Endometrium (tissue), 2 donors: ENCODE measurements around the gene ADAMTSL1.
"Not testable (repeated sequence)": the region's sequence is repeated elsewhere in the genome, so short reads cannot be mapped to it uniquely, and the experiment has no call there.

Source experiments
- FAIRE-seq: peaks from 2 replicates; lab custom pipeline; 2012; peaks lifted over from hg19 to GRCh38; lab: Jason Lieb, UNC
- donor health status: control.
- donor health status: control.

ADAMTSL1 gene

DNA sequence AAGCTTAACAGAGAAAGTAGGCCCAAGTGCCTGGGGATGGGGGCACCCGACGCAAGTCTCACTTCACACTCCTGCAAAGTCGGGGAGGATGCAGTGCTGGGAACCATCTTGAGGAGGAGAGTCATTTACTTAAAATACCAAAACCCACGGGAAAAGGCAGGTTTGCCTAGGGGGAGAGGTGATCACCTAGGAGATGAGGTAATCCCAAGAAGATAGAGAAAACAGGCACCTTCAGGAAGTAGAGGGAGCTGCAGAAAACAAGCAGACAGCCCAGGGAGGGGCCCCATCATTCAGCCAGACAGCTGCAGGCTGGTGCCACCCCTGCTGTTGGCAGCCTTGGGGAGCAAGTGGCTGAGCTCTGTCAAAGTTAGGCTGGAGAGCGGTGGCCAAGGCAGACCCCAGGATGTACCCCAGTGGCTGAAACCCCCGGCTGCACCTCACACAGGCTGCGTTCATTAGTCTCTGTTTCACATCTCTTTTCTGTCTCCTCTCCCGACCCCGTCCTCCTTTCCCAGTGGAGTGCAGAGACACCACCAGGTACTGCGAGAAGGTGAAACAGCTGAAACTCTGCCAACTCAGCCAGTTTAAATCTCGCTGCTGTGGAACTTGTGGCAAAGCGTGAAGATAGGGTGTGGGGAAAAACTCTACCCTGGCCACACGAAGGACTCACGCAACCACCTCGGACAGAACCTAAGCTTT, 434.1 kb downstream of the ADAMTSL1 start:
- no peak for FAIRE-seq

- FAIRE-seq, result no peak
These were observed 435.4 kb downstream of the ADAMTSL1 start for GRCh38 chr9:18909140-18910018.

DNA sequence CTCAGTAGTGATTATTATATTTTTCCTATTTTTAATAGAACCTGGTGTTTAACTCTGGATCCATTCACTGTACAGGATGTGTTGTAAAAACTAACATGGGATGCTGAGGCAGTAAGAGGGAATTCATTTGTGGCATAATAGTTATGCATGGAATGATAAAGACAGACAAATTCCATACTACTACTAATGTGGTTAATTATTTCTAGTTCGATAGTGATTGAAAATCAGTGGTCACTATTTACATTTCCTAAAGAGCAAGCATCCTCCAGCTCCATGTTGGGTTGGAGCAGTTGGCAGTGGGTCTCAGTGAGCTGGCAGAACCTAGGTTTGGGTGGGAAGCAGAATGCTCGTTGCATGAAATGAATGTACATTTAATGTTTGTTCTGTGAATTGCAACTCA, 436.5 kb downstream of the ADAMTSL1 start:
- no peak for FAIRE-seq

DNA sequence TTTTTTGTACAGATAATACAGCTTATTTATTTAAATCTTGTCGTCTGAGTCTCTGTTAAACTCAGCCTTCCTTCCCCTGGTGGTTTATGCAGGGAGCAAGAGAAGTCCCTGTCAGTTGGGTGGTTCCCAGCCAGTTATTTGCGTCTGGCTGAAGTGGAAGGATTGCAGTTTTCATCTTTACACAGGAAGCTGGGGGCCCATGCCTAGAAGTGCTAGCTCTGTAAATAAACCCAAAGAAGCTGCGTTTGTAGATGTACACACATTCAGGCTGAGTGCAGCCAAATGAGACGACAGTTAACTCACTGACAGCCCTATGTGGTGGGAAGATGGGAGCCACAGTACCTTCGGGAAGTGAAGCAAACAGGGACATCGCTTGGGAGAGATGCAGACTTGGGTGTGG, 437.0 kb downstream of the ADAMTSL1 start:
- no peak for FAIRE-seq

GRCh38 chr9:18911714-18912342, 437.9 kb downstream of the ADAMTSL1 start:
- FAIRE-seq, result no peak

GRCh38 chr9:18920141-18921084, 446.5 kb downstream of the ADAMTSL1 start:
- no peak for FAIRE-seq

DNA sequence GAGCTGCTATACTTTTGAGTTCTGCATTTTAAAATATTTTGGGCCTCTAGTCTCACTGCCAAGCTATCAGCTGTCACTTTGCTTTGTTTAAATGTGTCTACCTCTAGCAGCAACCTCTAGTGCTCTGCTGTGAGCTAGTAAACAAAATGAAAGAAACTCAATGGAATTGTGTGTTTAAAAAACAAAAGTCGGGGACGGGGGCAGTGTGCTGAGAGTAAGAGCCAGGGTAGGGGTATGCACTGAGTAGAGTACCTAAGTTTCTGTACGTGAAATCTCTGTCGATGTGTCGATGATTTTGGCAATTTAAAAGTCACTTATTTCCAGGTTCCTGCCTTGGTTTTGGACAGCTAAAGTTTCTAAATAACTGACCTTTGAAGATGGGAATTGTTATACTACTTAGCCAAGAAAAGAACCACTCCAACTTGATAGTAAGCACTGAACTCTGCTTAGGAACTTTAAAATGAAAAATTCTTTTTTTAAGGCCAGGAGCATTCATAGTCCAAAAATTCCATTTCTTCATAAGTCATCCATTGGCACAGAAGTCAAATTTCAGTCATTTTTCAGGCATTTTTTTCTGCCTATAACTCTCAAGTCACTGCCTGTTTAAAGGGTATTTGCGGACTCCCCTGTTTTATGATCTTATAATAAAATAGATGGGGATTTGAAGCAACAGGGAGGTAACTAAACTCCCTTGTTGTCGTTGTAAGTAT, 447.6 kb downstream of the ADAMTSL1 start:
- FAIRE-seq, result no peak

GRCh38 chr9:18922161-18922885, 448.4 kb downstream of the ADAMTSL1 start:
- no peak for FAIRE-seq

DNA sequence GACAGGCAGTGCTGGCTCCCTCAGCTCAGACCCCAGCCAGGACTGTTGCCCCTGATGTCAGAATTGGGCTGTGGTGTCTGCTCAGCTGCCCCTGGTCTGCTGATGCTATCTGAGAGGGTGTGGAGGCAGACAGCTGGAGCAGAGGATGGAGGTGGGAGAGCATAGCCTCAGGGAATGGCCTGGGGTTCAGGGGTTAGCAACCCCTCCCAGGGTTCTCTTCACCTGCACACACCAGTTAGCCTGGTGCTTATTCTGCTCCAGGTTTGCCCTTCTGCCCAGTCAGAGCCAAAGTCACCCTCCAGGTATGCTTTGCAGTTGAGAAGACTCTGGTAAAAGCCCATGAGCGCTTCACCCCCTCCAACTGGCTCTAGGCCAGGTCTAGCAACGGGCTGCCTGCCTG, 449.2 kb downstream of the ADAMTSL1 start:
- no peak for FAIRE-seq

- FAIRE-seq, result no peak
These were observed 449.9 kb downstream of the ADAMTSL1 start for GRCh38 chr9:18923671-18924430.

DNA sequence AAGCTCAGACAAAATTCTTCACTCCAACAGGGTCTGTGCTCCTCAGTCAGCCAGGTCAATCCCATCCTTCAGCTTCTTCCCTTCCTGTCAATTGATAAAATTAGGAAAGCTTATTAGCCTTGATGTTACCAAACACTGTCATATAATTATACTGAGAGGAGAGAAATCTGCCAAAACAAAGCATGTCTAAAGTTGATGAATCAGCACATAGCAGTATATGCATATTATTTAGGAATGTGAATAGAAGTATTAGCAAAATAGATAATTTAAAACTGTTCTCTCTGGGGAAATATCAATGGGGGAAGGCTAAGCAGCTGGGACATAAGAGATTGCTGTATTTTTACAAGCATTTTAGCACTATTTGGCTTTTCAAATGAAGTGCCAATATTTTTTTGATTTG, 451.9 kb downstream of the ADAMTSL1 start:
- no peak for FAIRE-seq

DNA sequence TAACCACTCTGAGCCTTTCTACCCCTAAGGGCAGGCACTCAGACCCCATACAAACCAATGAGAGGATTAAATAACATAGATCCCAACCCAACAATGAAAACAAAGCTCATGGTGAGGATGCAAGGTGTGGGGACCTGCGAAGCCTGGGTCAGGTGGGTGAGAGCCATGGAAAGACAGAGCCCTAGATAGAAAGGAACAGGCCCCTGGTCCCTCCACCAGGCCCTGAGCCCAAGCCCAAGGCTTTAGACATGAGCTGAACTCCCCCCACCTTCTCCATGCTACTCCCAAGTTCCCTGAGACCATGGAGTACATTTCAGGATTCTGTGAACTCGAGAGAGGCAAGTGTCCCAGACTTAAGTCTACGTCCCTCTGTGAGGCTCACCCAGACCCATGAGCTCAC, 452.6 kb downstream of the ADAMTSL1 start:
- FAIRE-seq, result no peak

DNA sequence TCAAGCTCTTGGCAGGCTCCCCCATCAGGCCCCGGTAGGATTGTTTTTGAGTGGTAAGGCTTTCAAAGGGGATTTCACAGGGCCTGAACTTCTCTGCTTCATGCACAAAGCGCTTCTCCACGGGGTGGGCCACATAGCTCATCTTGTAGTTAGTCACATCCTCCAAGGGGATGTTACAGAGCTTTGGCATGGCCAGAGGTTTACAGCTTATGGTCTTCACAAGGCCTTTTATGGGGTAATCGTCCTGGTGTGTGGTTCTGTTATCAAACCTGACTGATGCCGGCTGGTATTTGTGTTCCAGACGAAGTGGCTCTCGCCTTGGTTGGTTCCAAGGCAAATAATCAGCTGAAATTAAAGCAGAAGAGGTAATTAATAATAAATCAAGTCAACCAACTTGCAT, 454.8 kb downstream of the ADAMTSL1 start:
- FAIRE-seq, result no peak

GRCh38 chr9:18930611-18931010, 456.7 kb downstream of the ADAMTSL1 start:
- not testable (repeated sequence) for FAIRE-seq

- FAIRE-seq, result no peak
These were observed 461.6 kb downstream of the ADAMTSL1 start for GRCh38 chr9:18935541-18935940.

DNA sequence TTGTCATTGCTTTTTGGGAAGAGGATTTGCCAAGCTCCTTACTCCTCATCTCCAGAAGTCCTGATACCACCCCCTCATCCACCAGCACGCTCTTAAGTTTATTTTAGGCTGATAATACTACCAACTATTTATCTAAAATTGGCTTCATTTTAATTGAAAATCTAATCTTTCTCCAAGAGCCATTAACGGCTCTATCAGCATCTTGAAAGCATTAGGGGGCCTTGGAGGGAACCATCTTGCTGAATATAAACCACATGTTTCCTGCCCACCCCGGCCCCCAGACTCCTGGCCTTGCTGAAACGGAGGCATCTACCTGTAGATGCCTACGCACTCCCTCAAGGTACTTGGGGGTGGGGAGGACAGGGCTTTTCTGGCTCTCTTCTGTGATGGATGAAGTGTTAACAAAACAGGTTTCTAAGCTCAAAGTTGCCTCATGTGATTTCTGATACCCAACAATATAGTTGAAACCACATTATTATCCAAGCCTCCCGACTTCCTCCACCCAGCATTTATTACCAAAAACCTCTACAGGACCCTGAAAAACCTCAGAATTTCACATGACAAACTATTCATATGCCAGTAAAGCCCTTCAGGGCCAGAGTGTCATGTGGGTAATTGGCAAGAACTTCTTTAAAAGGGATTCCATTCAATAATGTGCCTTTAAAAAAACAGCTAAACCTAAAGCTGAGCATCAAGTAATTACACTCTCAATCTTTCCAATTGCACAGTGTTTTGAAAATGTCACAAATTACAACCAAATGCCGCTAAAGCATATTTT, 462.3 kb downstream of the ADAMTSL1 start:
- FAIRE-seq, result no peak

DNA sequence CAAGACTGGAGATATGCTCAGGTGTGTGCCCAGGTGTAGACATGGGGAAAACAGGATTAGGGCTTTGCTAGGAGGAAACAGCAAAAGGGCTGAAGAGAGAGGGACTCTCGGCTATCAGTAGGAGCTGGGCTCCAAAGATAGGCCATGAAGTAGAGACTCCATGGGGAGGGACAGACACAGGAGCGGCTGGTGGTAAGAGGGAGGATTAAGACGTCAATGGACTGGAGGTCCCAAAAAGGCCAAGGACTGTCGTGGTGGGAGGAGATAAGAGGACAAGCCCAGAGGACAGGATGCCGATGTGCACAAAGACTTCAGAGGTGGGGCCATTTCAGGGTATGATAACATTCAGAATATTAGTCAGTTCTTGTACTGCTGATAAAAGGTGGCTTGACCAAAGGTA, 466.0 kb downstream of the ADAMTSL1 start:
- FAIRE-seq, result no peak

DNA sequence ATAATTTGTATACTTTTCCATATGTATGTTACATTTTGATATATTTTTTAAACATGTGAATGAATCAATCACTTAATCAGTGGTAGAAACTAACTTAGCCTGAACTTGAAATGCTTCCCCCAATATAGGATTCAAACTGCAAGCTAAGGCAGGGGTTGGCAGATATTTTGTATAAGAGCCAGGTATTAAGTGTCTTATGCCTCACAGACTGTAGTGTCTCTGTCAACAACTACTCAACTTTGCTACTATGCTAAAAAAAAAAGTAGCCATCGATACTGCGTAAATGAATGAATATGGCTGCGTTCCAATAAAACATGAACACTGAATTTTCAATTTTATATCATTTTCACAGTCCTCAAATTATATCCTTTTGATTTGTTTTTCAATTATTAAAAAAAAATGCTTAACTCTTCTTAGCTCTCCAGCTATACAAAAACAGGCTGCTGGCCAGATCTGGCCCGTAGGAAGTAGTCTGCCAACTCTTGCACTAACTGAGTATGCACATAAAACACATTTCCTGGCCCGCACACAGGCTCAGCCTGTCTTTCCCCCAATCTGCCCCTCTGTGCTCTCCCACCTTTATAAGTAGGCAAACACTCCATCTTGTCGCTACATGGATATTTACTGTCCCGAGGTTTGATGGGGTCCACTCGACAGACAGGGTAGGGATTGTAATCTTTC, 467.2 kb downstream of the ADAMTSL1 start:
- FAIRE-seq, result no peak
